ENCODE results near the gene ECHS1. TPM values are rescaled to one million over a fixed set of nuclear protein-coding genes. Genes with fewer than 3 reads are reported as not detected.
A peak's percentile ranks its signal among the peaks of the same experiment; 100 is the strongest.

ECHS1 gene
- total and polyA plus RNA-seq, 10 of the 15 experiments (the other 5 are each of a cell fraction or from before 2014, with no cell fraction given) = 32.7 to 164 (median 62.4) TPM

GRCh38 chr10:133379152-133379800 lies 6.1 kb upstream of the ECHS1 start, which contains the start of gene PAOX (continued):
- TF ChIP-seq REST (IDR thresholded peaks at IDR 0.05; ENCODE audit: low read depth, low read length) (no peak), CEBPZ (IDR thresholded peaks at IDR 0.05; ENCODE audit: low read depth, low read length) (no peak), IRF3 (IDR thresholded peaks at IDR 0.05) (no peak), SUZ12 (IDR thresholded peaks at IDR 0.05; ENCODE audit: unreplicated experiment) (no peak), IRF4 (IDR thresholded peaks at IDR 0.05; ENCODE audit: low read depth, low read length) (no peak), RAD51 (IDR thresholded peaks at IDR 0.05) (no peak), JUNB (IDR thresholded peaks at IDR 0.05) (no peak), SMARCA5 (IDR thresholded peaks at IDR 0.05) (0 out of 2 replicates have a peak, but pooled peaks have one; percentile 46), POLR2AphosphoS5 (IDR thresholded peaks at IDR 0.05; ENCODE audit: low read length) (no peak; the same call in 1 of the 2 replicates), NR2C2 (IDR thresholded peaks at IDR 0.05; ENCODE audit: borderline replicate concordance, control insufficient read depth, insufficient read length, low read depth) (no peak), YBX1 (IDR thresholded peaks at IDR 0.05) (no peak), IKZF2 (IDR thresholded peaks at IDR 0.05) (no peak), SUPT20H (IDR thresholded peaks at IDR 0.05; ENCODE audit: borderline replicate concordance, control insufficient read depth, low read depth, low read length) (no peak), TCF7 (IDR thresholded peaks at IDR 0.05; ENCODE audit: borderline replicate concordance) (no peak), ESRRA (IDR thresholded peaks at IDR 0.05; ENCODE audit: low read length) (no peak), ASH2L (IDR thresholded peaks at IDR 0.05; ENCODE audit: borderline replicate concordance, low read depth) (no peak), CBX5 (IDR thresholded peaks at IDR 0.05; ENCODE audit: low read depth) (no peak), ELK1 (IDR thresholded peaks at IDR 0.05; ENCODE audit: low read depth, low read length) (no peak), KDM1A (IDR thresholded peaks at IDR 0.05; ENCODE audit: borderline replicate concordance) (no peak), SKIL (IDR thresholded peaks at IDR 0.05; ENCODE audit: low read depth, poor library complexity, severe bottlenecking) (no peak)

All from GM12878 (cell line).